Measurements from ENCODE around the gene POGLUT3. TPM values are rescaled to one million over a fixed set of nuclear protein-coding genes. Genes with fewer than 3 reads are reported as not detected.
A peak's percentile ranks its signal among the peaks of the same experiment; 100 is the strongest.

POGLUT3 gene
- total RNA-seq, 2 donors from 2014 or later = 10.2 to 13.2 TPM

DNA sequence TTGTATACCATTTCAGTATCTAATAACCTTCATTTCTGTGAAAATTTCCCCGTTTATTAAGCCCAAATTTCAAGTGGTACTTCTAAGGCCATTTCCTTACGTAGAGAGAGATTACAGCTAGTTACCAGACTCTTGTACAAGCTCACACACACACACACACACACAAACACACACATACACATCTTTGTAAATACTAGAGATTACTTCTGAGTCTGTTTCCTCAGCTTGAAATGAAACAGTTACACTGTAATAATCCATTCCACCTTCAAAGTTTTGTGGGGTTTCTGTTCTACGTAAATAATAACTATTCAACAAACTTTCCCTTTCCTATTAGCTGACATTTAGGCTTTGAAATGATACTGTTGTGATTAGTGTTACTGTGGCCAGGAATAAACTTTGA lies 6.2 kb downstream of the POGLUT3 start:
- Histone ChIP-seq H3K27ac (no peak overlapping the region), H3K36me3 (peaks cover 14% of the 10 kb centered on the region), H3K27me3 (no peaks in the 10 kb centered on the region), H3K9me3 (no peaks in the 10 kb centered on the region), H3K4me3 (no peak overlapping the region), H3K4me1 (peaks cover 0 to 6% of the 10 kb centered on the region in 2 donors)
- no peak for TF ChIP-seq CTCF (IDR thresholded peaks at IDR 0.05)
- no peak for DNase-seq (ENCODE audit: low spot score)

DNA sequence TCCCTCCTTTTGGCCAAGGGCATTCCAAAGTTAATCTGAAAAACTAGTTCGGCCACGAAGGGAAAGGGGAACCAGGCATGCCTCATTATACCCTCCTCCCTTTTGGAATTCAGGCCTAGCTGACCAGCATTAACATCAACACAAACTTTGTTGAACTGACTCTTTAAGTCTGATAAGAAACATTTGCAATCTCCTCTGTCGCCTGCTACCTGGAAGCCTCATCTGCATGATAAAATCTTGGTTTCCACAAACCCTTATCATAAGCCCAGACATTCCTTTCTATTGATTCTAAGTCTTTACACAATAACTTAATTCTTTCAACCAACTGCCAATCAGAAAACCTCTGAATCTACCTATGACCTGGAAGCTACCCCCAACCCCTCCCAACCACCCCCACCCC lies 11.4 kb downstream of the POGLUT3 start:
- no peak overlapping the region for H3K4me3 ChIP-seq
- no peak for DNase-seq (ENCODE audit: low spot score)
- no peaks in the 10 kb centered on the region for H3K9me3 ChIP-seq
- H3K4me1 ChIP-seq = no peaks in the 10 kb centered on the region
- no peaks in the 10 kb centered on the region for H3K27me3 ChIP-seq
- H3K27ac ChIP-seq = no peak overlapping the region
- peaks cover 46% of the 10 kb centered on the region for H3K36me3 ChIP-seq
- TF ChIP-seq CTCF (IDR thresholded peaks at IDR 0.05) = no peak

GRCh38 chr11:108486331-108486730 lies 11.9 kb downstream of the POGLUT3 start:
- no peaks in the 10 kb centered on the region for H3K4me1 ChIP-seq
- H3K27me3 ChIP-seq = no peaks in the 10 kb centered on the region
- no peak for DNase-seq (ENCODE audit: low spot score)
- no peak overlapping the region for H3K27ac ChIP-seq
- H3K9me3 ChIP-seq = no peaks in the 10 kb centered on the region
- no peak for TF ChIP-seq CTCF (IDR thresholded peaks at IDR 0.05)
- peaks cover 48% of the 10 kb centered on the region for H3K36me3 ChIP-seq
- no peak overlapping the region for H3K4me3 ChIP-seq

- Histone ChIP-seq H3K36me3 (peaks cover 34% of the 10 kb centered on the region), H3K27me3 (no peaks in the 10 kb centered on the region), H3K4me3 (no peak overlapping the region), H3K9me3 (no peaks in the 10 kb centered on the region), H3K4me1 (no peaks in the 10 kb centered on the region), H3K27ac (no peak overlapping the region)
- TF ChIP-seq CTCF (IDR thresholded peaks at IDR 0.05) = no peak
- no peak for DNase-seq (ENCODE audit: low spot score)
These were observed 15.0 kb downstream of the POGLUT3 start for GRCh38 chr11:108483163-108483562.

- peak overlapping the region; percentile 40 to 79 for H3K27ac ChIP-seq
These were observed 23.3 kb downstream of the POGLUT3 start for GRCh38 chr11:108474664-108475463.

More at GRCh38 chr11:108474664-108475463, 23.3 kb downstream of the POGLUT3 start:
- Histone ChIP-seq H3K36me3 (peaks cover 25% of the 10 kb centered on the region), H3K4me3 (no peak overlapping the region), H3K9me3 (no peaks in the 10 kb centered on the region), H3K27me3 (no peaks in the 10 kb centered on the region), H3K4me1 (no peaks in the 10 kb centered on the region)
- TF ChIP-seq CTCF (IDR thresholded peaks at IDR 0.05) = no peak
- no peak for DNase-seq (ENCODE audit: low spot score)
